ENCODE data around the gene TRIM40. TPM values are rescaled to one million over a fixed set of nuclear protein-coding genes. Genes with fewer than 3 reads are reported as not detected.

Gene TRIM40
- total and polyA plus RNA-seq, 4 donors = 0.08 to 0.20 TPM; not detected in 2

- peaks cover 0 to 7% (median 0%) of the 10 kb centered on the region in 5 donors for H3K4me1 ChIP-seq (ENCODE audit: control insufficient read depth in 5 of 5, insufficient read depth in 5 of 5, low read length in 5 of 5)
- no peak overlapping the region for H3K9ac ChIP-seq (ENCODE audit: insufficient read depth in 1 of 2, low read length in 2 of 2)
- no peak overlapping the region for H3K4me3 ChIP-seq
- ATAC-seq (ENCODE audit: insufficient read depth, low FRiP score) (no peak), DNase-seq (peak; percentile 21 to 40 (median 28))
- no peak for TF ChIP-seq CTCF (IDR thresholded peaks at IDR 0.05; ENCODE audit: control extremely low read depth, extremely low read depth)
- 5 to 8% methylated on average over 55 to 62 of the region's 62 CpGs for WGBS, 2 donors
- H3K36me3 ChIP-seq (ENCODE audit: control insufficient read depth in 4 of 4, insufficient read depth in 4 of 4, low read length in 4 of 4) = no peaks in the 10 kb centered on the region
- peaks cover 7 to 74% (median 57%) of the 10 kb centered on the region in 3 donors for H3K27me3 ChIP-seq (ENCODE audit: control insufficient read depth in 3 of 3, insufficient read depth in 3 of 3, low read length in 2 of 3)
- no peaks in the 10 kb centered on the region for H3K9me3 ChIP-seq (ENCODE audit: control insufficient read depth in 4 of 4, insufficient read depth in 3 of 4, low read length in 3 of 4)
- H3K27ac ChIP-seq (ENCODE audit: low read depth in 1 of 2, low read length in 1 of 2) = no peak overlapping the region
Measured at GRCh38 chr6:30171677-30172471, 35.9 kb downstream of the TRIM40 start.

GRCh38 chr6:30172681-30173080 is 36.7 kb downstream of the TRIM40 start:
- 86 to 94% methylated on average over 4 of the region's 4 CpGs for WGBS, 2 donors
- ATAC-seq (ENCODE audit: insufficient read depth, low FRiP score) (no peak), DNase-seq (no peak)
- Histone ChIP-seq H3K4me3 (no peak overlapping the region), H3K9me3 (ENCODE audit: control insufficient read depth in 4 of 4, insufficient read depth in 3 of 4, low read length in 3 of 4) (no peaks in the 10 kb centered on the region), H3K4me1 (ENCODE audit: control insufficient read depth in 5 of 5, insufficient read depth in 5 of 5, low read length in 5 of 5) (peaks cover 0 to 7% (median 0%) of the 10 kb centered on the region in 5 donors), H3K36me3 (ENCODE audit: control insufficient read depth in 4 of 4, insufficient read depth in 4 of 4, low read length in 4 of 4) (no peaks in the 10 kb centered on the region), H3K9ac (ENCODE audit: insufficient read depth in 1 of 2, low read length in 2 of 2) (no peak overlapping the region), H3K27ac (ENCODE audit: low read depth in 1 of 2, low read length in 1 of 2) (no peak overlapping the region), H3K27me3 (ENCODE audit: control insufficient read depth in 3 of 3, insufficient read depth in 3 of 3, low read length in 2 of 3) (peaks cover 7 to 78% (median 51%) of the 10 kb centered on the region in 3 donors)
- no peak for TF ChIP-seq CTCF (IDR thresholded peaks at IDR 0.05; ENCODE audit: control extremely low read depth, extremely low read depth)

GRCh38 chr6:30175765-30176164 is 39.8 kb downstream of the TRIM40 start:
- Histone ChIP-seq H3K36me3 (ENCODE audit: control insufficient read depth in 4 of 4, insufficient read depth in 4 of 4, low read length in 4 of 4) (no peaks in the 10 kb centered on the region), H3K9ac (ENCODE audit: insufficient read depth in 1 of 2, low read length in 2 of 2) (no peak overlapping the region), H3K27ac (ENCODE audit: low read depth in 1 of 2, low read length in 1 of 2) (no peak overlapping the region), H3K27me3 (ENCODE audit: control insufficient read depth in 3 of 3, insufficient read depth in 3 of 3, low read length in 2 of 3) (peaks cover 3 to 51% (median 25%) of the 10 kb centered on the region in 3 donors), H3K9me3 (ENCODE audit: control insufficient read depth in 4 of 4, insufficient read depth in 3 of 4, low read length in 3 of 4) (no peaks in the 10 kb centered on the region), H3K4me3 (no peak overlapping the region), H3K4me1 (ENCODE audit: control insufficient read depth in 5 of 5, insufficient read depth in 5 of 5, low read length in 5 of 5) (peaks cover 0 to 7% (median 0%) of the 10 kb centered on the region in 5 donors)
- WGBS, 2 donors = 84 to 87% methylated on average over 2 of the region's 2 CpGs
- DNase-seq = no peak
- TF ChIP-seq CTCF (IDR thresholded peaks at IDR 0.05; ENCODE audit: control extremely low read depth, extremely low read depth) = no peak
- ATAC-seq (ENCODE audit: insufficient read depth, low FRiP score) = no peak
